LNCAP (cell line): ENCODE measurements around the gene CWC15.

Experiments
- CTCF ChIP-seq: fragments of 450-650 bp; IDR thresholded peaks from 2 replicates; pipeline ENCODE4 v1.5.1; 2017; ENCODE audit warnings: mild to moderate bottlenecking

Gene CWC15

GRCh38 chr11:94932503-94932902, 40.9 kb downstream of the CWC15 start:
- no peak for TF ChIP-seq CTCF

- no peak for TF ChIP-seq CTCF
Measured at GRCh38 chr11:94928117-94928990, 45.0 kb downstream of the CWC15 start.

GRCh38 chr11:94926698-94927237, 46.6 kb downstream of the CWC15 start:
- no peak for TF ChIP-seq CTCF

GRCh38 chr11:94926271-94926625, 47.1 kb downstream of the CWC15 start:
- no peak for TF ChIP-seq CTCF

GRCh38 chr11:94925422-94926270, 47.7 kb downstream of the CWC15 start:
- no peak for TF ChIP-seq CTCF

- TF ChIP-seq CTCF: no peak
Measured at GRCh38 chr11:94924612-94925011, 48.7 kb downstream of the CWC15 start.

GRCh38 chr11:94924171-94924572, 49.2 kb downstream of the CWC15 start:
- TF ChIP-seq CTCF: no peak
